NCI-H1436 treated with DMSO at 0.1 percent for 48 hours (cell line): ENCODE results near the gene ALOXE3.

Experiments used
- DNase-seq: peaks from one replicate; lab custom pipeline; 2025; lab: John Stamatoyannopoulos, UW

The ALOXE3 gene

GRCh38 chr17:8048736-8049135, 69.6 kb downstream of the ALOXE3 start:
- no peak for DNase-seq

- no peak for DNase-seq
Observed at GRCh38 chr17:8048236-8048635, 70.1 kb downstream of the ALOXE3 start.

GRCh38 chr17:8047769-8048110, 70.6 kb downstream of the ALOXE3 start:
- DNase-seq: no peak

- no peak for DNase-seq
Observed at GRCh38 chr17:8046929-8047768, 71.2 kb downstream of the ALOXE3 start.

- no peak for DNase-seq
Observed at GRCh38 chr17:8046306-8046928, 71.9 kb downstream of the ALOXE3 start.
